ENCODE measurements around the gene AP4B1.

AP4B1 gene

GRCh38 chr1:113871597-113872113, 32.9 kb downstream of the AP4B1 start, which contains the start of gene PTPN22:
Gene PTPN22 (minus strand): TSS chr1:113871712.
- peaks cover 79% of the 10 kb centered on the region in 2 experiments for H3K4me1 ChIP-seq (ENCODE audit: control insufficient read depth in 1 of 2, insufficient read depth in 1 of 2, low read depth in 1 of 2, low read length in 1 of 2)
- H3K4me3 ChIP-seq (ENCODE audit: low read depth in 1 of 2, low read length in 1 of 2): peak within 1 kb of the TSS; percentile 63 to 72
- no peak for TF ChIP-seq CTCF (IDR thresholded peaks at IDR 0.05)
- no peaks in the 10 kb centered on the region for H3K27me3 ChIP-seq
- H3K9me3 ChIP-seq: no peaks in the 10 kb centered on the region
- H3K27ac ChIP-seq: peak within 1 kb of the TSS; percentile 92
- H3K36me3 ChIP-seq: no peaks in the 10 kb centered on the region

DNA sequence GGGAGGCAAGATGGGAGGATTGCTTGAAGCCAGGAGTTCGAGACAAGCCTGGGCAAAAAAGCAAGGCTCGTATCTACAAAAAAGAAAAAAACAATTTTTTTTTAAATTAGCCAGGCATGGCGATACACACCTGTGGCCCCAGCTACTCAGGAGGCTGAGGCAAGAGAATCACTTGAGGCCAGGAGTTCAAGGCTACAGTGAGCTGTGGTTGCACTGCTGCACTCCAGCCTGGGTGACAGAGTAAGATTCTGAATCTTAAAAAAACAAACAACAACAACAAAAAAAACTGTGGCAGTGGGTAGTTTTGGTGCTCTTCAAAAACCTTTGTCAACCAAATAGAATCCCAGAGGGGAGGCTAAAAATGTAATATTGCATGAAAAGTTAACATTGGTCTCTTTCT, 33.8 kb downstream of the AP4B1 start:
- peak overlapping the region; percentile 63 to 72 for H3K4me3 ChIP-seq (ENCODE audit: low read depth in 1 of 2, low read length in 1 of 2)
- peaks cover 83 to 85% of the 10 kb centered on the region in 2 experiments for H3K4me1 ChIP-seq (ENCODE audit: control insufficient read depth in 1 of 2, insufficient read depth in 1 of 2, low read depth in 1 of 2, low read length in 1 of 2)
- no peaks in the 10 kb centered on the region for H3K27me3 ChIP-seq
- H3K27ac ChIP-seq: peak overlapping the region; percentile 92
- H3K9me3 ChIP-seq: no peaks in the 10 kb centered on the region
- no peak for TF ChIP-seq CTCF (IDR thresholded peaks at IDR 0.05)
- no peaks in the 10 kb centered on the region for H3K36me3 ChIP-seq

DNA sequence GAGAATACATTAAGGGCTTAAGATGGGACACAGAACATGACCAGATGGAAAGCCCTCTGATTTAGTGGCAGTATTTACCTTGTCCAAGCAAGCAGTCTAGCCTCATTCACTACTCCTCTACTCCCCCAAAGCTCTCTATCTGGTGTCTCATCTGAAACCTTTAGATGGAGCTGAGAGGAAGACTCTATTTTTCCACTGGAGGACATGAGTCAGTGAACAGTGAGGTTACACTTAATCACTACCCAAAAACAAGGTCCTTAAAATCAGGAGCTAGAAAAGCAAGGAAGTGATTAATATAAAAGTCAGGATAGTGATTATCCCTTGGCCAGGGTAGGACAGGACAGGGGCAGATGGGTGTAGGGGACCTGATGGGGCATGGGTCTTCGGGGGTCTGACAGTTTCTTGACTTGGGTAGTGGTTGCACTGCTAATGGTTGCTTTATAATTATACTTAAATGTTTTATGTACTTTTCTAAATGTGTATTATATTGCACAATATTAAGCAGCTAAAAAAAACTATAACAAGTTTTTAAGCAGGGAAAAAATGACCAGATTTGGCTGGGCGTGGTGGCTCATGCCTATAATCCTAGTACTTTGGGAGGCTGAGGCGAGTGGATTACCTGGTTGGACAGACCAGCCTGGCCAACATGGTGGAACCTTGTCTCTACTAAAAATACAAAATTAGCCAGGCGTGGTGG, 36.1 kb downstream of the AP4B1 start:
- Histone ChIP-seq H3K4me1 (ENCODE audit: control insufficient read depth in 1 of 2, insufficient read depth in 1 of 2, low read depth in 1 of 2, low read length in 1 of 2) (peaks cover 71 to 72% of the 10 kb centered on the region in 2 experiments), H3K4me3 (ENCODE audit: low read depth in 1 of 2, low read length in 1 of 2) (no peak overlapping the region)

DNA sequence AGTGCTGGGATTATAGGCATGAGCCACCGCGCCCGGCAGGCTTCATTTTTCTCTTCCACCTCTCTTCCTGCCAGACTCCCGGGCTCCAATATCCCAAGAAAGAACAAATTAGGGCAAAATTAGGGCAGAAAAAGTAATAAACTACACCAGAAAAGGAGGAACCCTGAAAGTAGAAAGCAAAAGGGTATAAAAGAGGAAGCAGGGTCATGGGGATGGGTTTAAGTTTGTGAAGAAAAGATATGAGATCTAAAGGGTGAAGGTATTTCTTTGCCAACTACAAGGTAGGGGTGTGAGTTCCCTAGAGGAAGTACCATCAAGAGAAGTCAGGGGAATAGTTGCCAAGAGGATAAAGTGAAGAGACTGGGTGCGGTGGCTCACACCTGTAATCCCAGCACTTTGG, 43.0 kb downstream of the AP4B1 start:
- Histone ChIP-seq H3K36me3 (peaks cover 5% of the 10 kb centered on the region), H3K9me3 (no peaks in the 10 kb centered on the region), H3K27me3 (no peaks in the 10 kb centered on the region), H3K4me1 (ENCODE audit: control insufficient read depth in 1 of 2, insufficient read depth in 1 of 2, low read depth in 1 of 2, low read length in 1 of 2) (peaks cover 53 to 66% of the 10 kb centered on the region in 2 experiments), H3K27ac (peak overlapping the region; percentile 81), H3K4me3 (ENCODE audit: low read depth in 1 of 2, low read length in 1 of 2) (no peak overlapping the region)
- no peak for TF ChIP-seq CTCF (IDR thresholded peaks at IDR 0.05)

More for the DNA sequence above, 36.1 kb downstream of the AP4B1 start:
- peak overlapping the region; percentile 92 for H3K27ac ChIP-seq
- H3K27me3 ChIP-seq: no peaks in the 10 kb centered on the region
- no peaks in the 10 kb centered on the region for H3K9me3 ChIP-seq
- no peaks in the 10 kb centered on the region for H3K36me3 ChIP-seq
- no peak for TF ChIP-seq CTCF (IDR thresholded peaks at IDR 0.05)

DNA sequence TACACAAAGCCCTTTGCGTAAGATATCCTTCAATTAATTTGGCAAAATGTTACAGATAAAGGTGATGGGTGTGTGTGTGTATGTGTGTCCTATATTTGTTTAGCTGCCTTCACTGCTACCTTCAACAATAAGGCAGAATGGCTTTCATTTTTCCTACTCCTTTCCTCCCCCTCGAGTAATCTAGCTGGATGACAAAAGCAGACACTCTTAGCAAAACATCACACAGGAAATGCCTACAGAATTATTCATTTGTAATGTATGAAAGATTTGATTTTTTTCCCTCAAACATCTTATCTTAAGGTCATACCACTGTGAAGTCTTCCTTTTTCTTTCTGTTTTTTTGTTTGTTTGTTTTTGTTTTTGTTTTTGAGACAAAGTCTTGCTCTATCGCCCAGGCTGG, 43.7 kb downstream of the AP4B1 start:
- peaks cover 49 to 60% of the 10 kb centered on the region in 2 experiments for H3K4me1 ChIP-seq (ENCODE audit: control insufficient read depth in 1 of 2, insufficient read depth in 1 of 2, low read depth in 1 of 2, low read length in 1 of 2)
- H3K9me3 ChIP-seq: no peaks in the 10 kb centered on the region
- H3K36me3 ChIP-seq: peaks cover 12% of the 10 kb centered on the region
- no peaks in the 10 kb centered on the region for H3K27me3 ChIP-seq
- peak overlapping the region; percentile 81 for H3K27ac ChIP-seq
- no peak overlapping the region for H3K4me3 ChIP-seq (ENCODE audit: low read depth in 1 of 2, low read length in 1 of 2)
- TF ChIP-seq CTCF (IDR thresholded peaks at IDR 0.05): no peak
